ENCODE measurements around the gene ARSK. TPM values are rescaled to one million over a fixed set of nuclear protein-coding genes. Genes with fewer than 3 reads are reported as not detected.

Gene ARSK
- total and polyA plus RNA-seq, 2 experiments from 2014 or later, result 23.2 to 40.8 TPM

GRCh38 chr5:95613514-95613913, 58.6 kb downstream of the ARSK start (continued):
- no peak for TF ChIP-seq REST (IDR thresholded peaks at IDR 0.05; ENCODE audit: unreplicated experiment)

- TF ChIP-seq JUNB (IDR thresholded peaks at IDR 0.05; ENCODE audit: unreplicated experiment), result no peak
- TF ChIP-seq REST (IDR thresholded peaks at IDR 0.05; ENCODE audit: unreplicated experiment), result no peak
- TF ChIP-seq, protein P1, sequence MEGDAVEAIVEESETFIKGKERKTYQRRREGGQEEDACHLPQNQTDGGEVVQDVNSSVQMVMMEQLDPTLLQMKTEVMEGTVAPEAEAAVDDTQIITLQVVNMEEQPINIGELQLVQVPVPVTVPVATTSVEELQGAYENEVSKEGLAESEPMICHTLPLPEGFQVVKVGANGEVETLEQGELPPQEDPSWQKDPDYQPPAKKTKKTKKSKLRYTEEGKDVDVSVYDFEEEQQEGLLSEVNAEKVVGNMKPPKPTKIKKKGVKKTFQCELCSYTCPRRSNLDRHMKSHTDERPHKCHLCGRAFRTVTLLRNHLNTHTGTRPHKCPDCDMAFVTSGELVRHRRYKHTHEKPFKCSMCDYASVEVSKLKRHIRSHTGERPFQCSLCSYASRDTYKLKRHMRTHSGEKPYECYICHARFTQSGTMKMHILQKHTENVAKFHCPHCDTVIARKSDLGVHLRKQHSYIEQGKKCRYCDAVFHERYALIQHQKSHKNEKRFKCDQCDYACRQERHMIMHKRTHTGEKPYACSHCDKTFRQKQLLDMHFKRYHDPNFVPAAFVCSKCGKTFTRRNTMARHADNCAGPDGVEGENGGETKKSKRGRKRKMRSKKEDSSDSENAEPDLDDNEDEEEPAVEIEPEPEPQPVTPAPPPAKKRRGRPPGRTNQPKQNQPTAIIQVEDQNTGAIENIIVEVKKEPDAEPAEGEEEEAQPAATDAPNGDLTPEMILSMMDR (conservative IDR thresholded peaks at IDR 0.05; ENCODE audit: low read depth in 2 of 2), result no peak
- H3K27me3 Mint-ChIP-seq (ENCODE audit: insufficient read depth, low read depth, poor library complexity), result peaks cover 24% of the 10 kb centered on the region
- no peak for ATAC-seq
- Histone ChIP-seq H3K27ac (ENCODE audit: low read depth) (no peak overlapping the region), H3F3A (replicated peaks; ENCODE audit: low read depth) (no peaks in the 10 kb centered on the region), H3K4me3 (no peak overlapping the region), H3K4me2 (no peak overlapping the region), H2AFZ (no peak overlapping the region), H3K79me2 (replicated peaks; ENCODE audit: insufficient read depth) (no peaks in the 10 kb centered on the region), H3K9me2 (ENCODE audit: insufficient read depth) (no peaks in the 10 kb centered on the region), H3K4me1 (ENCODE audit: insufficient read depth) (peaks cover 7% of the 10 kb centered on the region; the same call in 1 of the 2 replicates), H4K20me1 (replicated peaks; ENCODE audit: insufficient read depth) (no peaks in the 10 kb centered on the region), H3K36me3 (ENCODE audit: insufficient read depth) (no peaks in the 10 kb centered on the region; the same call in 1 of the 2 replicates), H3K27me3 (ENCODE audit: insufficient read depth) (peaks cover 29% of the 10 kb centered on the region)
- H3K27ac Mint-ChIP-seq, result no peak overlapping the region
- H3K4me1 Mint-ChIP-seq, result peaks cover 9% of the 10 kb centered on the region
- peaks cover 12% of the 10 kb centered on the region for H3K36me3 Mint-ChIP-seq (ENCODE audit: low read depth)
- peaks cover 18% of the 10 kb centered on the region; the same call in 2 of the 3 replicates for H3K9me3 Mint-ChIP-seq
- no peak for DNase-seq (ENCODE audit: low spot score)
- H3K4me3 Mint-ChIP-seq, result no peak overlapping the region
Measured at GRCh38 chr5:95615164-95615467, 60.2 kb downstream of the ARSK start.

- H3K27ac Mint-ChIP-seq, result no peak overlapping the region
- H4K20me1 ChIP-seq (replicated peaks; ENCODE audit: insufficient read depth), result no peaks in the 10 kb centered on the region
- no peak overlapping the region for H3K4me2 ChIP-seq
- peaks cover 15% of the 10 kb centered on the region for H3K36me3 Mint-ChIP-seq (ENCODE audit: low read depth)
- no peak overlapping the region for H3K27ac ChIP-seq (ENCODE audit: low read depth)
- H3K27me3 Mint-ChIP-seq (ENCODE audit: insufficient read depth, low read depth, poor library complexity), result peaks cover 35% of the 10 kb centered on the region
- no peaks in the 10 kb centered on the region; the same call in 1 of the 2 replicates for H3K36me3 ChIP-seq (ENCODE audit: insufficient read depth)
- no peaks in the 10 kb centered on the region for H3K9me2 ChIP-seq (ENCODE audit: insufficient read depth)
- no peak for ATAC-seq
- no peak overlapping the region for H3K4me3 ChIP-seq
- H3K4me1 Mint-ChIP-seq, result peaks cover 13% of the 10 kb centered on the region
- no peak overlapping the region for H3K4me3 Mint-ChIP-seq
- H3K4me1 ChIP-seq (ENCODE audit: insufficient read depth), result peaks cover 7% of the 10 kb centered on the region; the same call in 1 of the 2 replicates
- H2AFZ ChIP-seq, result no peak overlapping the region
- H3K9me3 Mint-ChIP-seq, result peaks cover 21% of the 10 kb centered on the region
- H3K27me3 ChIP-seq (ENCODE audit: insufficient read depth), result peaks cover 48% of the 10 kb centered on the region
- DNase-seq (ENCODE audit: low spot score), result no peak
- H3F3A ChIP-seq (replicated peaks; ENCODE audit: low read depth), result no peaks in the 10 kb centered on the region
- no peaks in the 10 kb centered on the region for H3K79me2 ChIP-seq (replicated peaks; ENCODE audit: insufficient read depth)
- TF ChIP-seq CREB1 (CRISPR knock-in tag; IDR thresholded peaks at IDR 0.05; ENCODE audit: low read depth) (no peak), POLR2AphosphoS5 (IDR thresholded peaks at IDR 0.05; ENCODE audit: low read depth) (no peak), ZNF114 (CRISPR knock-in tag; IDR thresholded peaks at IDR 0.05) (no peak), STAT1 (IDR thresholded peaks at IDR 0.05; ENCODE audit: unreplicated experiment) (no peak), NANOG (IDR thresholded peaks at IDR 0.05; ENCODE audit: borderline replicate concordance) (no peak), JUNB (IDR thresholded peaks at IDR 0.05; ENCODE audit: unreplicated experiment) (no peak), EZH2phosphoT487 (IDR thresholded peaks at IDR 0.05; ENCODE audit: unreplicated experiment) (no peak), ZNF331 (CRISPR knock-in tag; IDR thresholded peaks at IDR 0.05; ENCODE audit: low read depth) (no peak)
- TF ChIP-seq, protein P1 (conservative IDR thresholded peaks at IDR 0.05; ENCODE audit: low read depth in 2 of 2), result no peak
- TF ChIP-seq, protein P2, sequence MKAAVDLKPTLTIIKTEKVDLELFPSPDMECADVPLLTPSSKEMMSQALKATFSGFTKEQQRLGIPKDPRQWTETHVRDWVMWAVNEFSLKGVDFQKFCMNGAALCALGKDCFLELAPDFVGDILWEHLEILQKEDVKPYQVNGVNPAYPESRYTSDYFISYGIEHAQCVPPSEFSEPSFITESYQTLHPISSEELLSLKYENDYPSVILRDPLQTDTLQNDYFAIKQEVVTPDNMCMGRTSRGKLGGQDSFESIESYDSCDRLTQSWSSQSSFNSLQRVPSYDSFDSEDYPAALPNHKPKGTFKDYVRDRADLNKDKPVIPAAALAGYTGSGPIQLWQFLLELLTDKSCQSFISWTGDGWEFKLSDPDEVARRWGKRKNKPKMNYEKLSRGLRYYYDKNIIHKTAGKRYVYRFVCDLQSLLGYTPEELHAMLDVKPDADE (IDR thresholded peaks at IDR 0.05), result no peak
Measured at GRCh38 chr5:95617057-95617456, 62.2 kb downstream of the ARSK start.

Data from GM23338 (cell line).